D721Med (cell line): ENCODE data around the gene WNT8B.

Source experiments
- DNase-seq: peaks from one replicate; pipeline ENCODE4 v3.0.0; 2011; ENCODE audit warnings: low spot score; ENCODE audit not compliant: insufficient read length
- FAIRE-seq: peaks from 2 replicates; lab custom pipeline; 2011; peaks lifted over from hg19 to GRCh38; lab: Jason Lieb, UNC
- CTCF ChIP-seq: IDR thresholded peaks from 2 replicates; pipeline ENCODE4 v1.5.1; 2012; ENCODE audit warnings: mild to moderate bottlenecking, control low read depth; ENCODE audit not compliant: insufficient read depth; ENCODE audit errors: missing control alignments

The WNT8B gene

GRCh38 chr10:100528123-100528886, 65.5 kb downstream of the WNT8B start:
- DNase-seq: no peak
- no peak for FAIRE-seq
- TF ChIP-seq CTCF: no peak

GRCh38 chr10:100528921-100529474, 66.2 kb downstream of the WNT8B start:
- DNase-seq: no peak
- FAIRE-seq: no peak

GRCh38 chr10:100529475-100530298, 66.9 kb downstream of the WNT8B start, which contains the start of gene NDUFB8:
TSS of gene NDUFB8 (minus strand) at chr10:100529871. CDS start at chr10:100529851, 20 bp downstream.
- DNase-seq (peak; percentile 77), FAIRE-seq (no peak)
- TF ChIP-seq CTCF: no peak

More at GRCh38 chr10:100528921-100529474, 66.2 kb downstream of the WNT8B start:
- no peak for TF ChIP-seq CTCF

GRCh38 chr10:100531761-100532160, 69.0 kb downstream of the WNT8B start:
- no peak for FAIRE-seq
- no peak for TF ChIP-seq CTCF
- DNase-seq: no peak
